Loucy (cell line): Measurements from ENCODE around the gene NTSR2.

ENCODE experiments used
- CTCF ChIP-seq: fragments of 200-600 bp; sonication (generic); conservative IDR thresholded peaks from 2 replicates; pipeline ENCODE4 v1.5.1; 2014; ENCODE audit warnings: mild to moderate bottlenecking, antibody characterized with exemption, low read length
- EZH2phosphoT487 ChIP-seq: fragments of 200-600 bp; IDR thresholded peaks from 2 replicates; pipeline ENCODE4 v1.6.1; 2018; ENCODE audit warnings: antibody characterized with exemption, mild to moderate bottlenecking, moderate library complexity, borderline replicate concordance

GRCh38 chr2:11656252-11656651, 13.7 kb downstream of the NTSR2 start:
- TF ChIP-seq EZH2phosphoT487 (no peak), CTCF (no peak)
